GM21526 (cell line): Measurements from ENCODE around the gene ZNF524.
"Not testable (repeated sequence)": the region's sequence is repeated elsewhere in the genome, so short reads cannot be mapped to it uniquely, and the experiment has no call there.

Experiments
- ATAC-seq: cut with Tn5 transposase; IDR thresholded peaks from one replicate; pipeline ENCODE4 v1.9.1; 2021; ENCODE audit warnings: moderate library complexity; ENCODE audit not compliant: unreplicated experiment, low FRiP score

Gene ZNF524

DNA sequence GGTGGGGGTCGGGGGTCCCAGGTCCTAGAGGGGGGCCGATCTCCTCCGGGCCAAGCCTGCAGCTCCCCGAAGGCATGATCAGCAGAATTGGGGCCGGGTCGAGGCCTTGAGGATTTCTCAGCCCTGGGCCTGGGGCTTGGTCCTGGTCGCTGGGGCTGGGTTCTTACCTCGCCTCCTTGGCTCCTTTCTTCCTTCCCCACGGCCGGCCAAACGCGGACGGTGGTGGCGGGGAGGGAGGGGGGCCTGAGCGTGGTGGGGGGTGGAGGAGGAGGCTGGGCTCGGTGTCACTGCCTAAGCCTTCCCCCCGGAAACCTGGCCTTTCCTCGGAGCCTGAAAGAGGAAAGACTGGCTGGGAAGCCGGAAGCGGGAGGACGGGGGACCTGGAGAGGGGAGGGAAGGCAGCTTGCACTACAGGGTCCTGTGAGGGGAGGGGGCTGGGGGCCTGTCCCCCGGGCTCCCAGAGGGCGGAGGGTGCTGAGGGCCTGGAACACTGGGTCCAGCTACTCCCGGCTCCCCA is 19.4 kb upstream of the ZNF524 start, which contains the start of gene ZNF579:
Gene ZNF579 (minus strand): TSS at position 221 of the 517 bp plus-strand sequence. CDS start 1,209 bp downstream, outside the sequence.
- no peak for ATAC-seq

GRCh38 chr19:55581145-55581822 is 18.8 kb upstream of the ZNF524 start:
- ATAC-seq: no peak

- no peak for ATAC-seq
Observed at GRCh38 chr19:55581823-55582223, 18.3 kb upstream of the ZNF524 start.

- ATAC-seq: not testable (repeated sequence)
Observed at GRCh38 chr19:55582284-55582683, 17.8 kb upstream of the ZNF524 start.

DNA sequence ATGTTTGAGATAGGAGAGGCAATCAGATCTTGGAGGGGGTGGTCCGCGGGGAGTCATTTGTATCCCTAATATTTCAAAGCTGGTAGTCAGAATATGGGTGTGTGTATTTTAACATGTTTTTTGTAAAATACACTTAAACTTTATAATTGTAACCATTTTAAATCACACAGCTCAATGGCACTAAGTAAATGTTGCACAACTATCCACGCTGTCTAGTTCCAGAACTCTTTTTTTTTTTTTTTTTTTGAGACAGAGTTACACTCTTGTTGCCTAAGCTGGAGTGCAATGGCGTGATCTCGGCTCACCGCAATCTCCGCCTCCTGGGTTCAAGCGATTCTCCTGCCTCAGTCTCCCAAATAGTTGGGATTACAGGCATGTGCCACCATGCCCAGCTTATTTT is 16.2 kb upstream of the ZNF524 start:
- not testable (repeated sequence) for ATAC-seq

DNA sequence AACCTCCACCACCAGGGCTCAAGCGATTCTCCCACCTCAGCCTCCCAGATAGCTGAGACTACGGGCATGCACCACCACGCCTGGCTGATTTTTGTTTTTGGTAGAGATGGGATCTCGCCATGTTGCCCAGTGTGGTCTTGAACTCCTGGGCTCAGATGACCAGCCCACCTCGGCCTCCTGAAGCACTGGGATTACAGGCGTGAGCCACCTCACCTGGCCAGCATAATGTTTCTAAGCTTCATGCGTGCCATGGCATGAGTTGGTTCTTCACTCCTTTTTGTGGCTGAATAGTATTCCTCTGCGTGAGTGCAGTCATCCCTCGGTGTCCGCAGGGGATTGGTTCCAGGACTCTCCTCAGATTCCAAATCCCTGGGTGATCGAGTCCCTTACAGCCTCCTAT is 15.2 kb upstream of the ZNF524 start:
- no peak for ATAC-seq

GRCh38 chr19:55585658-55586339 is 14.3 kb upstream of the ZNF524 start:
- no peak for ATAC-seq

DNA sequence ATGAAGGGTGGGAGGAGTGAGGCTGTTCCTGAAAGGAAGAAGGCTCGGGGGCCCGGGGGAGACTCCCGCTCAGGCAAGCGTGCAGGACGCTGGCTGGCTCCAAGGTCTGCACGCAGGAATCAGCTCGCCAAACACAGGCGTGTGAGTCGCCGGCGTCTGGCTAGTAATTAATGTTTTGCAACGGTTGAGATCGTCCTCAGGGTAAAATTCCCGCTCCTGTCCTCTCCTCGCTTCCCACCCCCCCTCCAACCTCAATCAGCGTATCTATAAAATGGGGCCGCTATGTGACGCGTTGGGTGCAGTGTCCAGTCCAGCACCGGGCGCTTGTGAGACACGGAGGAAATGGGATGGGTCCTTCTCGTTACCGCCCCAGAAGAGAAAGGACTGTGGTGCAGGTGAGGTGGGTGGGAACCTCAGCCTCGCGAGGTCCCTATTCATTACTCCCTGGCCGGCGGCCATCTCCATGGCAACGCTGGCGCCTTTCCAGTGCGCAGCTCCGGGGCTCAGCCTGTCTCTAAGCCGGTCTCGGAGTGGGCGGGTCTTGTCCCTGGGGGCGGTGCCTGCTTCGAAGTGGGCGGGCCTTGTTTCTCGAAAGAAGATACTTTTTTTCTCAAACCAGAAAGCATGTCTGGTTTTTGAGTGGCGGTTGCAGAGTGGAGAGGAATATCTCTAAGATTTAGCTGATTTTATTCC is 13.0 kb upstream of the ZNF524 start:
- ATAC-seq: peak; percentile 88

DNA sequence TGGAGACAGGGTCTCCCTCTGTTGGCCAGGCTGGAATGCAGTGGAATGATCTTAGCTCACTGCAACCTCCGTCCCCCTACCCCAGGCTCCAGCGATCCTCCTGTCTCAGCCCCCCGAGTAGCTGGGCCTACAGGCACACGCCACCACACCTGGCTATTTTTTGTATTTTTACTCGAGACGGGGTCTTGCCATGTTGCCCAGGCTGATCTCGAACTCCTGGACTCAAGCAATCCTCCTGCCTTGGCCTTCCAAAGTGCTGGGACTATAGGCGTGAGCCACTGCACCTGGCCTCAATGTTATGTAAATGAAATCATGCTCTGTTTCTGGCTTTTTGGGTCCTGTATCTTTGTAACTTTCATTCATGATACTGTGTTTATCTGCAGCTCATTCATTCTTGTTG is 11.3 kb upstream of the ZNF524 start:
- ATAC-seq: no peak

DNA sequence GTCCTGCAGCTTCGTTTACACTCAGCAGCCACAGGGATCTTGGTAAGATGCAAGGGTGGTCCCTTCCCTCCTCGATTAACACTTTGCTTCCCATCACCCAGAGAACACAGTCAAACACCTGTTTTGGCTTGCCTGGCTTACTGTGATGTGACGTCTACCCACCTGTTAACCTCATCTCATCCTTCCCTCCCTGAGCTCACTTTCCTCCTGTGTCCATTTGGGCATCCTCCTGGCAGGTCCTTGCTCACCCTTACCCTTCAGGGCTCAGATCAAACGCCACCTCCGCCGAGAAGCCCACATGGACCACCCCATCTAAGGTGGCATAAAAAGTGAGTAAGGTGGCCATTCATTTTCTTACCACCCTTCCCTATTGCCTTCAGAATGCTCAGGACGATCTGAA is 10.0 kb upstream of the ZNF524 start:
- no peak for ATAC-seq

- no peak for ATAC-seq
Observed at GRCh38 chr19:55590617-55591016, 9.5 kb upstream of the ZNF524 start.

GRCh38 chr19:55591555-55591954 is 8.5 kb upstream of the ZNF524 start:
- ATAC-seq: no peak

GRCh38 chr19:55592391-55593090 is 7.5 kb upstream of the ZNF524 start:
- ATAC-seq: no peak

- ATAC-seq: no peak
Observed at GRCh38 chr19:55593096-55593772, 6.9 kb upstream of the ZNF524 start.

GRCh38 chr19:55594996-55595545 is 5.0 kb upstream of the ZNF524 start:
- no peak for ATAC-seq

DNA sequence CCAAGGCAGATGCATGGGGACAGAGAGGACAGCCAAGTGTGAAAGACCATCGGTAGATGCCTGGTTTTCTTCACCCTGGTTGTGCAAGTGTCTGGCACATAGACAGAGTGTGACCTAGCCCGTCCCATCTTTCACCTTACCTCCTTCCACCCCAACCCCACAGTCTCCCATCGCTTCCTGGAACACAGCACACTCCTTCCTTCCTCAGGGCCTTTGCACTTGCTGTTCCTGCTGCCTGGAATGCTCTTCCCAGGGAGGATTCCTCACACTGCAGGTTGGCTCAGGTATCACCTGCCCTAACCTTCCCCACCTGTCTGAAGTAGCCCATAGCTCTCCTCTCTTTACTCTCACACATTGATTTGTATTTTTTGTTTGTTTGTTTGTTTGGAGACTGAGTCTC is 3.8 kb upstream of the ZNF524 start:
- ATAC-seq: no peak

DNA sequence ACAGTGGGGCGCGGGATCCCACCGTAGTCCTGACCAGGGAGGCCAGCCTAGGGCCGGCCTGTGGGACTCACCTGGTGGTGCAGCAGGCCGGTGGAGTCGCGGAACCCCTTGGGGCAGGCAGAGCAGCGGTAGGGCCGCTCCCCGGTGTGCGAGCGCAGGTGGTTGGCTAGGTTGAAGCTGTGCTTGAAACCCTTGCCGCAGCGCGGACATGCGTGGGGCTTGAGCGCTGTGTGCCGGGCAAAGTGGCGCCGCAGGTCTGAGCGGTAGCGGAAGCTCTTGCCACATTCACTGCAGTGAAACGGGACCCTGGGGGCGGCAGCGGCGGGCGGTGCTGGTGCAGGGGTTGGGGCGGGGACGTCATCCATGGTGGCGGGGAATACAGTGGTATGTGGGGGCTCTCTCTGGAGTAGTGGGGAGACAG is 2.6 kb upstream of the ZNF524 start:
- no peak for ATAC-seq

- ATAC-seq: no peak
Observed at GRCh38 chr19:55598034-55598433, 2.1 kb upstream of the ZNF524 start.

DNA sequence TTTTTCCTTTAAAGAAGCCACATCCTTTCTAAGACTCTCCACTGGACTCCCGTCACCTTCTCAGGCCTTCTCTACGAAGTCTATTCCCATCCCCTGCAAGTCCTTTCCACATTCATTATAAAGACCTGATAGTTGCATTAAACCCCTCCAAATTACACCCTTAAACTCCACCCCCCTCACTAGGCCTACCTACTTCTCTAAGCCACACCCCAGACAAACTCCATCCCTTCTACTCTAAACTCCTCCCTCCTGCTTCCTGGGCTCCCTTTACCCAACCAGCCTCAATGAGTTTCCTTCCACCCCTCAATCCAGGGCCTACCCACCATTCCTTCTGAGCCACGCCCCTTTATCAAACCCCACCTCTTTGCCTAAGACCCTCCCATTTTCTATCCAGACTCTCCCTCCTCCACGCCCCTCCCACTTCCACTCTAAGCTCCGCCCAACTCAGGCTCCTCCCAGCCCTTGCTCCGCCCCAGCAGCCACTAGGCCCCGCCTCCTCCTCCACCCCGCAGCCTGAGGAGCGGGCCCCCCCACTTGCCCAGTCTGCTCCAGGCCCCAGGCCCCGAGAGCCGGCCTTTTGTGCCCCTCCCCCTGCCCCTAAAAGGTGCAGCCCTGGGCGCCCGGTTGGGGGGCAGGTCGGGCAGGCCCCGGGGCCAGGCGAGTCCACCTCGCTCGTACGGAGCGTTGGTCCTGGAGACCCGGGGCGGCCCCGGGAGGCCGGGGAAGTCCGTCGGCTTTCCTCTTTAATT is 1.2 kb upstream of the ZNF524 start:
- ATAC-seq: peak; percentile 40
